GF-D8 (cell line): ENCODE results near the gene GABRR2.
"Not testable (repeated sequence)": the region's sequence is repeated elsewhere in the genome, so short reads cannot be mapped to it uniquely, and the experiment has no call there.

Experiments
- DNase-seq: peaks from one replicate; lab custom pipeline; 2025; lab: John Stamatoyannopoulos, UW

The GABRR2 gene

DNA sequence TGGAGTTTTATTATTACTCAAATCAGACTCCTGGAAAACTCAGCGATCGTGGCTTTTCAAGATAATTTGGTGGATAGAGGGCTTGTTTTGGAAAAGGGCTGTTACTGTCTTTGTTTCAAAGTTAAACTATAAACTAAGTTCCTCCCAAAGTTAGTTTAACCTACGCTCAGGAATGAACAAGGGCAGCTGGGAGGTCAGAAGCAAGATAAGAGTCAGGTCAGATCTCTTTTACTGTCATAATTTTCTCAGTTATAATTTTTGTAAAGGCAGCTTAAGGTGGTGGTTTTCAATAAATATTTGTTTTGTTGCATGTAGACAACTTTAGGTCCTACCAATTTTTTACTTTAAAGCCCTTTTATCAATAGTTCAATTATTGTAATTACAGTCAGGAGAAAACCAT is 9.2 kb upstream of the GABRR2 start:
- no peak for DNase-seq

DNA sequence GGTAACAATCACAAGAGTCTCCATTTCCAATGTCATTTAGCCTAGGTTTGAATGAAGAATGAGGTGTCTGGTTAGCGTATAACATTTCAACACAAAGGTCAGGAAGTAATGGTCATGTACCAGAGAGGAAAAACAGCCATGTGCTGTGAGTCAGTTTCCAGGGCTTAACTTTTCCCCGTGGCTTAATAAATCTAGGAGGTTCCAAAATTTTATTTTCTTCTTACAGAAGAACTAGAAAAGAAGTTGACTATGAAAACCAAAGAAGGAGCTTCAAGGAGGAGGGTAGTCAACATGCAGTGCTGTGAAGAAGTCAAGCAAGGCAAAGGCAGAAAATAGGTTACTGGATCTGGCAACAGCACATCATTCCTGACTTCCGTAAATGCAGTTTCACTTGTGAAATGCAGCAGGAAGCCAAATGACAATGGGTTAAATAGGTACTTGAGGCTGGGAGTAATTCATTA is 8.4 kb upstream of the GABRR2 start:
- DNase-seq, result peak; percentile 40

DNA sequence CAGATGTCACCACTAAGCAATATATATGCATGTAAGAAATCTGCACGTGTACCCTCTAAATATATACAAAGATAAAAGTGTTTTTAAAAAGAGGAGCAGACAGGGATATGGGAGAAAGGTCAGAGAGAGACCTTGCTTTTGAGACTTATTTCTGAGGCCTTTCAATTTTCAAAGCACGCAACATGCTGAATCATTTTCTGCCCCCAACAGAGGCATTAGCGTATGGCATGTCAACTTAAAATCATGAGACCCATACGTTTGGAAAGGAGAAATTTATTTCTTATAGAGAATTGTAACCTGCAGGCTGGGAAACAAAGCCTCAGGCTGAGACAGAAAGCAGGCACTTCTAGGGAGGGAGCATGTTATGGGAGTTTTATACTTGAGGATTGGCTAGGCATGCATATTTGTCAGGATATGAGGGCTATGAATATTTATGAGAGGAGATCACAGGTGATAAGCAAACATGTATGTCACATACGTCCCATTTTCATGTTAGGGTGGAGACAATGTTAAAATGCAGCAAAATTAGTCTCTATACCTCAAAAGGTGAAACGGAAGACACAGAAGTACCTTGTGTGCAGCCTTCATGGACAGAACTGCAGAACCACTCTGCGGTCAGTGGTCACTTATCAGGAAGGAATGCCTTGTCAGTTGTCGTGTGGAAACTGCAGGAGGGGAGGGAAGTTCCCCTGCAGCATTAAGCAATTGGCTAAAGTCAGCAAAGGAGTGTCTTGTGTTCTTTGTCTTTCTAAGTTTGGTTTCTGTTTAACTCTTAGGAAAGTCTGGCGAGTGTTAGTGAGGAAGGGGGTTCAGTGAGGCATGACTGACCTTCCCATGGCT is 6.3 kb upstream of the GABRR2 start:
- DNase-seq, result peak; percentile 98

DNA sequence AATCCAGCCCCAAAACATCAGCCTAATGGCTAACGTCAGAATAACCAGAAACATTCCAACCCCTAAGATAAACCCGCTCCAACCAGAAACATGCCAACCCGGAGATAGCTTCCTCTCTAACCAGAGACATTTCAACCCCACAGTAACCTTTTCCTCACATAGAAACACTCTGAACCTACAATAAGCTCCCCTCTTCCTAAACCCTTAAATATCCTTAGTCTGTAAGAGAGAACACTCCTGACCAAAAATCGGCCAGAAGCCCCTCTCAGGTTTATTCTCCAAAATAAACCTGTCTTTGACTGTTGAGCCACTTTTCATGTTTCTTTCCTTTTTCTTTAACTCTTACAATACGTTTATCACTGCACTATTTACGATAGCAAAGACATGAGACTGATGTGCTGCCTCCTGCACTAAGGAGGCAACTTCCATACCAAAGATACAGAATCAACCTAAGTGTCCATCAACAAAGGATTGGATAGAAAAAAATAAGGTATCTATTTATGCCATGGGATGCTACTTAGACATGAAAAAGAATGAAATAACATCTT is 5.0 kb upstream of the GABRR2 start:
- no peak for DNase-seq

DNA sequence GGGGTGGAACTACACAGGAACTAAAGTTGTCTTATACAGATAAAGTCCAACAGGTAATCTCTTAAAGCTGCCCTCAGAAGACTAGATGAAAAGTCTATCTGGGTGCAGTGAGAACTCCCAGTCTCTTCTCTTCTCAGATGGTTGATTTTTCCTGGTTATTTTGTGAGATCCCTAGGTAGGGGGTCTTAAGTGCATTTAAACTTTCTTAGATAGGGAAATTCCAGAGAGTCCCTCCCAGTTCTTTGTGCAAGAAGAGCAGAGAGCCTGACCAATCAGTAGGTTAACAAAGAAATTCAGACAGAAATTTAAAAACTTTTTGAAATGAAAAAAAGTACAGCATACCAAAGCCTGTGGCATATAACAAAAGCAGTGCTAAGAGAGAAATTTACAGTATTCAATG is 2.0 kb upstream of the GABRR2 start:
- DNase-seq, result no peak

DNA sequence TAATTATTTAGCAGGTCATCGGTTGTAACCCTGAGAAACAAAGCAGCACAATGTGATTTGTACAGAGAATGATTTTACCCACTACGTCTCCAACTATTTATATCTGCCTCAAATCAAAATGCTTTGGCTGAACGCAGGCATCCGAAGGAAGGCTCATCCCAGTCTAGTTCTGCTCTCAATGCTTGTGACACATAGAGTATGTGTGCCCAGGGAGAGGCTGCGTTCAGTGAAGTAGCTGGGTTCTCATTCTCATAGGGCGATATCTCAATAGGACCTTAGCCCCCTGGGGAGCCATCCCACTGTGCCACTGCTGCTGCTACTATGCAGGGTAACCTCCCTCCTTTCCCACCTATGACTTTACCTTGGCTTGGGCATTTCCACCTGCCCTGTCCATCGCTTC is 407 bp downstream of the GABRR2 start:
- DNase-seq, result no peak

DNA sequence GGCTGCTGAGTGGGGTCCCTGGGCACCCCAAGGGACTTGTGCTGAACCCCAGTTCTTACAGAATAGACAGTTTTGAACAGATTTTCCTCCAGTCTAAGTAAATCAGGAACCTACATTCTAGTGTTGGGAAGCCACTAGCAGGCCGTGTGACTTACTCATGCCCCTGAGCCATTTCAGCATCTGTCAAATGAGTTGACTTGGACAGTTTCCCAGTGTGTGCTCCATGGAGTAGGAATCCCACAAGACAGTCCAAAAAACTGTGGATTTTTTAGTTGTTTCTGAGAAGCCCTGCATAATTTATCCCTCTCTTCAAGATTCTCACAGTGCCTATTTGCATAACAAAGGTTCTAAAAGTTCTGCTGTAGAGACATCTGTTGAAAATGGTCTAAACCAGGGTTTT is 2.1 kb downstream of the GABRR2 start:
- no peak for DNase-seq

DNA sequence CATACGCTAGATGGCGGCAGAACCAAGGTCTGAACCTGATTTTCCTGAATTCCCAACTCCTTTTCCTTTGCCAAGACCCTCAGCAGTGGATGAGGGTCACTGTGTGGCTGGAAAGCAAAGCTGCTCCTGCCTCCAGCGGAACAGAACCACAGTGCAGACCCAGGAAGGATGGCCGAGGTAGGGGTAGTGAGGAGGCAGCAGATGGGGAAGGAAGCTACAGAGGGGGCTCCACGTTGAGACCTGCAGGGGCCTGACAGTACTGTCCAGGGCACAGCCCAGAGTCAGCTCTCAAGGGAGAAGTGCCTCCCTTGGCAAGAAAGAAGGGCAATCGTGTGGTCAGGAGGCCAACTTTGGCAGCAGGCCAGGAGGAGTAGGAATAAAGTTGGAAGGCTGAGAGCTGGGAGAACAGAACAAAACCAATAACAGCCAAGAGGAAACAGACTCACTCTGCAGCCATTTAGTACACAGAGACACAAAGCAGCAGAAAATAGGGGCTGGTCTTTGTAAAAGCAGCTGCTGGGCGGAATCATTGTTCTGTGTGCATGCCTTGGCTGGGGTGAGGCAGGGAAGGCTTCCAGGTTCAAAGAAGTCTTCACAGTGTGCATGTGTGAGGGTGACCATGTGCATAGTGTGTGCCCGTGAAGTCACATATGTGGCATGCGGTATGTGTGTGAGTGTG is 3.1 kb downstream of the GABRR2 start:
- no peak for DNase-seq

DNA sequence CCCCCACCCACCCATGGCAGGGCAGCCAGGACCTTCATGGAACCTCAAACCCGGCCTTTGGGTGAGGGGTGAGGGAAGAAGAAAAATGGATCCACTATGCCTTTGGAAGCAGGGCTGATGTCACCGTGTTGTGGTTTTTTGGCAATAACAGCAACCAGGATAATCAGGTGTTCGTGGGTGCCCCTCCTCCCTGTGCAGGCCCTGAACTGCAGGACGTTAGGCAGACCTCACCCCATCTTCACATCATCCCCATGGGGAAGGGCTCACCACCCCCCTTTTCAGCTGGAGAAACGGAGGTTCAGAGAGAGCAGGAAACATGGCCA is 3.6 kb downstream of the GABRR2 start:
- DNase-seq, result no peak

DNA sequence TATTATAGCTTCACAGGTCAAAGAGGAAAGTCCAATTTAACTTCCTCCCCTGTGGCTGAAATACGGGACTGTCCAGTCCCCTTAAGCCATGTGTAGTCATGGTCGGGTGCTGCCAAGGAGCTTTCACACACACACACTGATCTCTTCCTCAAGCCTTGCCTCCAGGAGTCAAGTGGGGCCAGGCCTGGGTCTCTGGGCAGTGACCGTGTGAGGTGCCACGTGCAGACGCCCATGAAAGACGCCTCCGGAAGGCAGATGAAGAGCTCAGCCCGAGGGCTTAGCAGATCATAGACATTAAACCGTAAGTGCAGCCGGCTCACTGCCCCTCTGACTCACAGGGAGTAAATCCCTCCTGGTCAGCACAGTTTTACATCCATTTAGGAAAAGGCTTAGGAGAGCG is 4.2 kb downstream of the GABRR2 start:
- no peak for DNase-seq

DNA sequence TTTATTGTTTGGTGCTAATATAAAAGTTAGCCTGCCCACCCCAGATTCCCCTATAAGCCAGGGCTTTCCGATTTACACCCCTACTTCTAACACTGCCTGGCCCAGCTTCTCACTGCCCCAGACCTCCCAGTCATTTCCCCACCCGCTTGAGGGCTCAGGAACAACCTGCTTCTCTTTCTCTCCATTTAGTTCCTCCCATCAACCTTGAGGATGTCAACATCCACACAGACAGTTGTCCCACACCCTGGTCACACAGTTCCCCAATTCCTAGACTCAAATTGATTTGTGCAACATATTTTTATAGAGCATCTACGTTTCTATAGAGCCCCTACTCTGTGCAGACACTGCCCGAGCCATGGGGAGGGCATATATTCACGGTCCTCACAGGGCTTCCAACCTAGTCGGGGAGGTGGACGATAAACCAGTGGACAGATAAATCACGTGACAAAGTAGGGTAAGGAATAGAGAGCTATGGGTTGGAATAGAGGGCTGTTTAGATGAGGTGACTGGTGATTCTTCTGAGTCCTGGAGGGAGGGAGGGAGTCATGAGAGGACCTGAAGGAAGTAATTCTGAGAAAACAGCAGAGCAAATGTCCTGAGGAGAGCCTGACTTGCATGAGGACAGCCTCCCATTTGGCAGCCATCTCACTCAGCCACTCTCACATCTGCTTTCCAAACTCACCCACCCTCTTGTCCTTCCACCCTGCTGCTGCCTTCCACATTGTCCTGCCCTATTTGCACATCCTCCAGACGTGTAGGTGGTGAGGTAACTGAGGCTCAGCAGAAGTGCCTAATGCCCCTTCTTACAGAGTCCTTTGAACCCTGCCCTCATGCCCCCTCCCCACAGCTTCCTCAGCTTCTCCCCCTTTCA is 6.3 kb downstream of the GABRR2 start:
- DNase-seq, result peak; percentile 18

DNA sequence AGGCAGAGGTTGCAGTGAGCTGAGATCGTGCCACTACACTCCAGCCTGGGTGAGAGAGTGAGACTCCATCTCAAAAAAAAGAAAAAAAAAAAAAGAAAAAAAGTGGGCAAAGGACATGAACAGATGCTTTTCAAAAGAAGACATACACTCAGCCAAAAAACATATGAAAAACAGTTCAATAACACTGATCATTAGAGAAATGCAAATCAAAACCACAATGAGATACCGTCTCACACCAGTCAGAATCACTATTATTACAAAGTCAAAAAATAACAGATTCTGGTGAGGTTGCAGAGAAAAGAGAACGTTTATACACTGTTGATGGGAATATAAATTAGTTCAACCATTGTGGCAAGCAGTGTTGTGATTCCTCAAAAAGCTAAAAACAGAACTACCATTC is 10.6 kb downstream of the GABRR2 start:
- not testable (repeated sequence) for DNase-seq

DNA sequence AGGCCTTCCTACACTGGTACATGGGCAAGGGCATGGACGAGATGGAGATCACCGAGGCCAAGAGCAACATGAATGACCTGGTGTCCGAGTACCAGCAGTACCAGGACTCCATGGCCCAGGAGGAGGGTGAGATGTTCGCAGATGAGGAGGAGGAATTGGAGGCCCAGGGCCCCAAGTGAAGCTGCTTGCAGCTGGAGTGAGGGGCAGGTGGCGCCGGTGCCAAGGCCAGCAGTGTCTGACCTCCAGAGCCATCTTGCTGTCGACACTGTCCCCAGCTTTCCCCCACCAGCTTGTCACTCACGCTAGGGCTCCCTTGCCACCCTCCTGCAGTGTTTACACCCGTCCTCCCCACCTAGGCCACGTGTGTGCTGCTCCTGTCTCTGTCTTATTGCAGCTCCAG is 12.2 kb downstream of the GABRR2 start:
- DNase-seq, result peak; percentile 42

DNA sequence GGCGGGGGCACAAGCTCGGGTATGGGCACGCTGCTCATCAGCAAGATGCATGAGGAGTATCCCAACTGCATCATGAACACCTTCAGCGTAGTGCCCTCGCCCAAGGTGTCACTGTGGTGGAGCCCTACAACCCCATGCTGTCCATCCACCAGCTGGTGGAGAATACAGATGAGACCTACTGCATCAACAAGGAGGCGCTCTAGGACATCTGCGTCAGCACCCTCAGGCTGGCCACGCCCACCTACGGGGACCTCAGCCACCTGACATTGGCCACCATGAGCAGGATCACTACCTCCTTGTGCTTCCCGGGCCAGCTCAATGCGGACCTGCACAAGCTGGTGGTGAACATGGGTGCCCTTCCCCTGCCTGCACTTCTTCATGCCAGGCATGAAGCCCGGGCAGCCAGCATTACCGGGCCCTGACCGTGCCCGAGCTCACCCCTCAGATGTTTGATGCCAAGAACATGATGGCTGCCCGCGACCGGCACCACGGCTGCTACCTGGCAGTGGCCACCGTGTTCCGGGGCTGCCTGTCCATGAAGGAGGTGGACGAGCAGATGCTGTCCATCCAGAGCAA is 12.8 kb downstream of the GABRR2 start:
- no peak for DNase-seq

DNA sequence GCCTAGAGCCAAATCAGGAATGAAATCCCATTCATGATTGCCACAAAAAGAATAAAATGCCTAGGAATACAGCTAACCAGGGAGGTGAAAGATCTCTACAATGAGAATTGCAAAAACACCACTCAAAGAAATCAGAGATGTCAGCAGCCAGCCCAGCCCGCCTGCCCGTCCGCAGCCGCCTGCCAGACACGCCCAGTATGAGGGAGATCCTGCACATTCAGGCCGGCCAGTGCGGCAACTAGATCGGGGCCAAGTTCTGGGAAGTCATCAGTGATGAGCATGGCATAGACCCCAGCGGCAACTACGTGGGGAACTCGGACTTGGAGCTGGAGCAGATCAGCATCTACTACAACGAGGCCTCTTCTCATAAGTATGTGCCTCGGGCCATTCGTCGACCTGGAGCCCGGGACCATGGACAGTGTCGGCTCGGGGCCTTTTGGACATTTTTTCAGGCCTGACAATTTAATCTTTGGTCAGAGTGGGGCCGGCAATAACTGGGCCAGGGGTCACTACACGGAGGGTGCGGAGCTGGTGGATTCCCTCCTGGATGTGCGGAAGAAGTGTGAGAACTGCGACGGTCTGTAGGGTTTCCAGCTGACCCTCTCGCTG is 13.4 kb downstream of the GABRR2 start:
- no peak for DNase-seq

DNA sequence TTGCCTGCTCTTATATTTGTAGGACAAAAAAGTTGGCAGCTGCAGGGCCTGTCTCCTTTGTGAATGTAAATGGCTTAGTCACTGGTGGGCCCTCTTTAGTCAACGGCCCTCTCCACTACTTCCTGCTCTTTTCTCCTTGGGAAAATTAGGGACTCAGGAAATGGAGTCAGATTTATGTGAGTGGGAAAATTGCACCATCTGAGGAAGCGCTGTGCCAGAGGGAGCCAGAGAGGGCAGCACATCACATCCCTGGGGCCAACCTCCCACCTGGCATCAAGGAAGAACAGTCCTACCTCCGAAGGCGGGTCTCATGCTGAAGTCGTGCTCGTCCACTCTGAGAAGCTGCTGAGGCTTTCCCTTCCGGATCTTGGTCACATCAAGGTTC is 15.6 kb downstream of the GABRR2 start:
- DNase-seq, result no peak

DNA sequence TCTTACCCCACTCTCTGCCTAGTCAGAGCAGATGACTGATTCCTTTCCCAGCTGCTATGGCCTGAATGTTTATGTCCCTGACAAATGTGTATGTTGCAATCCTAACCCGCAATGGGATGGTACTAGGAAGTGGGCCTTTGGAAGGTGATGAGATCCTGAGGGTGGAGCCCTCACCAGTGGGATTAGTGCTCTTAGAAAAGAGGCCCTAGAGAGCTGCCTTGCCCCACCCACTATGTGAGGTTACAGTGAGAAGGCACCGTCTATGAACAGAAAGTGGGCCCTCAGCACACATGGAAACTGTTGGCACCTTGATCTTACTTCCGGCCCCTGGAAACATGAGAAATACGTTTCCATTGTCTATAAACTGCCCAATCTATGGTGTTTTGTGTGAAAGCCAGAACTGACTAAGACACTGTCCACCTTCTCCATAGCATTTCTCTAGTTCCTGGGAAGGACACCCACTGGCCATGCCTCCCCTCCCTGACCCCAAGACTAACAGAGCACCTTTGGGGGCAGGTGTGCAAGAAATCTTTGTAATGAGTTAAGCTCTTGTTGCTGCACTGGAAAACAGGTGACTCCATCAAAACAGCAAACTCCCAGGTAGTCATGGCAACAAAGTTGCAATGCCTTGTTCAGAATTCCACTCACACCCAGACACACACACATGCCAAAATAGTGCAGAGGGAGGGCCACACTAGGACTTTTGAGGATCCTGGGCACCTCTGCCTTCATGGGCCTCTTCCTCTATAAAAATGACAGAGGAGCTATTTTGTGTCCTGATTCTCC is 16.2 kb downstream of the GABRR2 start:
- DNase-seq, result no peak

DNA sequence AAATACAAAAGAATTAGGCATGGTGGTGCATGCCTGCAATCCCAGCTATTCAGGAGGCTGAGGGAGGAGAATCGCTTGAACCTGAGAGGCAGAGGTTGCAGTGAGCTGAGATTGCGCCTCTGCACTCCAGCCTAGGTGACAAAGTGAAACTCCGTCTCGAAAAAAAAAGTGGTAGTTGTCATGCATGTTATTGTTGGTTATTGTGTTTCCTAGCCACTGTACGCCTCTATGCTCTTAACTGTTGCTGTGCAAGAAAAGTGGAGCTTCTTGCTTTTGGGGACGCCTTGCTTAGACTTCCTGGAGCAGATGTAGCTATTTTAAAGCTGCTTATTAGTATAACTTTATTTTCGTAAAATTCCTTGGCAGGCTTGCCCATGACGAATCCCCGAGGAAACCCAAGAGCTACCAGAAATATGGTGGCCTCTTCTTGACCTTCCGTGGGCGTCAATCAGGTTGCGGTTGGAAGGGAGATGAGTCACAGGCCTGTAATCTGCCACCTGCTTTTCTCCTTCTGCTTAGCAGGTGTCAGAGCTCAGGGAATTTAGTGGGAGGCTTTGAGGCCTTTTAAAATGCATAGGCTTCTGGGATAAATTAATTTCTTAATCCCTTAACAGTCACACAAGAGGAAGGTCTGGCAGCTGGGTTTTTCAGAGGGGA is 17.3 kb downstream of the GABRR2 start:
- DNase-seq, result peak; percentile 62

DNA sequence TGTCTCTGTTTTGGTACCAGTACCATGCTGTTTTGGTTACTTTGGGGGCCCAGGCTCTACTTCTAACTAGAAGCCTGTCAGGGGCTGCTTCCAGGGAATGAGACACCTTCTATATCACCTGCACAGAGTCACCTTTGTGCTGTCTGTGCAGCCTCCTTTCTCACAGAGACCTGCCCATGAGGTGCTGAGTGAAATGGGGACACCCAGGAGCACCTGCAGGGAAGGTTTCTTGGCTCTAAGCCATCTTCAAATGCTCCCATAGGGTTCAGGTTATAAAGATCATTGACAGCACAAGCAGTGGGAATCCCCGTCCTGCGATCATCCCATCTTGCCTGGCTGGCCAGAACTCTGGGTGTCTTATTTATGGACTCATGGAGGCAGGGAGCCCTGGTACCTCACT is 19.1 kb downstream of the GABRR2 start:
- no peak for DNase-seq

DNA sequence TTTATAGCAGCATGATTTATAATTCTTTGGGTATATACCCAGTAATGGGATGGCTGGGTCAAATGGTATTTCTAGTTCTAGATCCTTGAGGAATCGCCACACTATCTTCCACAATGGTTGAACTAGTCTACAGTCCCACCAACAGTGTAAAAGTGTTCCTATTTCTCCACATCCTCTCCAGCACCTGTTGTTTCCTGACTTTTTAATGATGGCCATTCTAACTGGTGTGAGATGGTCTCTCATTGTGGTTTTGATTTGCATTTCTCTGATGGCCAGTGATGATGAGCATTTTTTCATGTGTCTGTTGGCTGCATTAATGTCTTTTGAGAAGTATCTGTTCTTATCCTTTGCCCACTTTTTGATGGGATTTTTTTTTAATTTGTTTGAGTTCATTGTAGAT is 20.0 kb downstream of the GABRR2 start:
- not testable (repeated sequence) for DNase-seq
